Dermis microvascular lymphatic vessel endothelial cell (primary cell): ENCODE data around the gene KCNK1. TPM values are rescaled to one million over a fixed set of nuclear protein-coding genes. Genes with fewer than 3 reads are reported as not detected.

Source experiments
- DNase-seq, 2 donors: peaks; one replicate each; pipeline versions ENCODE4 v3.0.0 to v3.0.0-alpha.2; 2010; ENCODE audit warnings: low read depth in 2 of 2
- total RNA-seq: library from RNA; depleted of rRNA; stranded (reverse); fragments of >200 nt; gene quantifications from 2 replicates; pipeline ENCODE4 v1.2.1, GENCODE V29; 2014

KCNK1 gene
- total RNA-seq, 1 donor from 2014 or later = under 0.01 TPM

DNA sequence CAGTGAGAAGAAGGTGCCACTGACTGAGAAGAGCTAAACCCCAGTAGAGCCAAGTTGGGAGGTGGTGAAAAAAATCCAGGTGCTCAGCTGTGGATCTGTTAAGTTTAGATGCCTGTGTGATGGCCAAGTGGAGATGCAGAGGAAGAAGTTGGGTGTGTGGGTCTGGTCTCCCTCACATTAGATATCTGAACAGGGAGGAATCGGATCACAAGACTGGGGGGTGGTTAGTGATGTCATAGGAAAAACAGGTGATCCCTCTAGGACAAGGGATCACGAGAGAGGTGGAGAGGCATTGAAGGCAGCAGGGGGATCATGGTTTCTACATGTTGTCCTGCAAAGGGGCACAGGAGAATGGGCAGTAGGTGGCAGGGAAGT is 22.6 kb downstream of the KCNK1 start:
- DNase-seq = no peak

- DNase-seq = no peak
Observed at GRCh38 chr1:233638513-233638912, 24.6 kb downstream of the KCNK1 start.

- no peak for DNase-seq
Observed at GRCh38 chr1:233639611-233640010, 25.7 kb downstream of the KCNK1 start.

DNA sequence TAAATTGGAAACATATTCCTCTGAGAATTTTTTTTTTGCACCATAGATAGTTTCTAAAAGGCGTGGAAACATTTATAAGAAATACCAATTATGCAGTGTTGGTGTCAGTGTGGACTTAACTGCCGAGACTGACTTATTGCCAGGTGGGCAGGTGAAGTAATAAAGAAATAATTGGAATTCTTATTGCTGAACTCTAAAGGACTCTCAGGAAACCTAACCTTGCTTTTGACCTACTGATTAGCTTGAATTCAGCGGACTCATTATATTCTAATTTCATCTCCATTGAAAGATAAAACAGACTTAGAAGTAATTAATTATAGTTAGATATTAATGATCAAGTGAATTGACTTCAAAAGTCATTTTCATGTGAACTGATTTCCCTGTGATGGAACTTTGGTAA is 26.3 kb downstream of the KCNK1 start:
- no peak for DNase-seq

- DNase-seq = no peak
Observed at GRCh38 chr1:233641029-233641428, 27.1 kb downstream of the KCNK1 start.

DNA sequence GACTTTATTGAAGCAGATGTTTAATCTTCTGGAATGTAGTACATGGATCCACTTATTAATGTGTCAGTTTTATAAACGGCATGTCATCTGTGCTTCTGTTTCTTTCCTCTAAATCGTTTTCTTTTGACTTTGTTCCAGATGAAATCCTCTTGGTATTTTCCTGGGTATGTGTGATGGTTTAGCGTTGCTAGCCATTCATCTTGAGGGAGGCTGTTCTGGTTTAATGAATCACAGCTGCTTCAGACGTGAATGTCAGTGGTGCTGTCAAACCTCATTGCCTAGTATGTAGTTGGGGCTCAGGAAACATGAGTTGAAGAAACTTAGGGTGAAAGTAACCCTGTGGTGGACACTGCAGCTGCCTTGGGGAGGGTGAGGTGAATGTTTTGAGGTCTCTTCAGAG is 33.2 kb downstream of the KCNK1 start:
- DNase-seq = no peak

GRCh38 chr1:233647636-233648035 is 33.7 kb downstream of the KCNK1 start:
- DNase-seq = no peak

DNA sequence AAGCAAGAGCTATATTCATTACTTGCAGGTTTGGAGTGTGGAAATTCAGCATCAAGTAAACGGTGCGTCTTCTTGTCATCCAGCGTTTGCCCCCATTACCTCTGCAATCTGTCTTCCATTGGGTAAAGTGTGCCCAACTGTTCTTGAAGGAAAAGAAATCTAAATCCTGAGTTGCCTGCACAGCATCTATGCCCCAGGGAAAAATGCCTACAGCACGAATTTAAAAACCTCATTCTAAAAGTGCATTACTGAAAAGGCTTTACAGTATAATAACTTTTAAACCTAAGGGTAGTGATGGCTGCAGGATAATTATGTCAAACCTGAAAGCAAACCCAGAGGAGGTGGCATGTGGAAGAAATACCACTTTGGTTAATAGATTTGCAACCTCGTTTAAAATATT is 37.2 kb downstream of the KCNK1 start:
- DNase-seq = no peak

DNA sequence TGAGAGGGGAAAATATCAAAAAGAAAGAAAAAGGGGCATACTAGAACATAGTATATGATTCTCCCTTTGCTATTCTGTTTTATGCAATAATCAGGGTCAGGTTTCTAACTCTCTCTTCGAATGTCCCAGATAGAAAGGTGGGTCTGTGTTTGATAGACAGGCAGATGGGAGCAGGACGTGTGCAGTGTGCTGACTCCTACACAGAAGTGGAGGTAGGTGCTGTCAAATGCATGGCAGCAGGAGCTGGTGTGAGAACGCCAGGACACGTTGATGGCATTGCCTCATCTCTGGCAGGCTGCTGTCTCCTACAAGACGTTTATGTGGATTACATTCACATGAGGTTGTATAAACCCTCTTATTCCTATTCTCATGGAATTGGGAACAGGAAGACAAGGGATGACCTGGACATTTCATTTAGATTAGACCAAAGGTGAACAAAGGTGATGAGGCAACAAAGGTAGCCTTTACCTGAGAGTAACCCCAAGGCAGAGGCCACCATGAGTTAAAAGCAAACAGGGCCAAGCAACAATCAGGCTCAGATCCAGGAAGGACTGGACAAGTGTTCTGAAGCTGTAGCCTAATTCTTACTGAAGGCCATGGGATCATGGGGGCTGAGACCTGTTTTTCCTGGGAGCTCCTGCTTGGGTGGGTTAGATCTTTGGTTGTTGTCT is 37.8 kb downstream of the KCNK1 start:
- DNase-seq = no peak

DNA sequence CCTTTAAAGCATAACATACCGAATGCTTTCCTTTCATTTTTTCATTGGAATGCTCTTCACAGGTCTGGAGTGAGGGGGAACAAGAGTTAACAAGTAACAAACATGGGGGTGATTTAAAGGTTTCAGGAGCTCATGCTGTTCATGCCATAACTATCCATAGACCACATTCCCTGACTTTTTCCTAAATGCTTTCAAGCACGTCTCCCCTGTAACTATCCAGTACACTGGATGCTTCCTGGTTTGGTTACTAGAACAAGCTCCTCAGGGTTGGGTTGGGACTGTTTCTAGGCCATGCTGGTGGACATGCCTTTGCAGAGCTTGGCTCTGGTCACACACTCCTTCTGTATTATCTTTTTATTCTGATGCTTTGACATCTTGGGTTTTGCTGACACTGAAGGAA is 38.6 kb downstream of the KCNK1 start:
- DNase-seq = no peak

GRCh38 chr1:233654658-233655280 is 40.9 kb downstream of the KCNK1 start:
- no peak for DNase-seq

- DNase-seq = no peak
Observed at GRCh38 chr1:233655301-233655740, 41.4 kb downstream of the KCNK1 start.

DNA sequence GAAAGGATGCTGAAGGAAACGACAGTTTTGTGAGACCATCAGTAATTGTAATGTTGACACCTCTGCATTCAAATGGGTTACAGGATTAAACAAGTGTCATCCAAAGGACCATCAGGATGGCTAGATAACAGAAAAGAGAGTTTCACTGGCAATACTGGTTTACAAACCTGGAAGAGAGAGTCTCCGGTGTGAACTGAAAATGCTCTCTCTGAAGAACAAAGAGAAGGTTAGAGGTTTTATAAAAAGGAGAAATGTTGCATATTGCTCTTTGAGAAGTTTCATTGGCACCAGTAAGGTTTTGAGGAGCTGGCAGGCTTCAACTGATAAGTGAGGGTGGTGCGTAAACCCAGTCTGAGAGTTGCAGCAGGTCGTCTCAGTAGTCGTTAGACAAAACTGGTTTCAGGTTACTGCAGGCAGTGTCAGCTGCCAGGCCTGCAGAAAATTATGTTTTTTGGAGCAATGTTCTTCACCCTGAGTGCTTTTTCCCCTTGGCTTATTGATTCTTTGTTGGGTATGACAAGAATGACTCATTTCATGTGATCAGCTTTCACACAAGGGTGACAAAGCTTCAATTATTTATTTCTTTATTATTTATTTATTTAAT is 42.2 kb downstream of the KCNK1 start:
- no peak for DNase-seq

DNA sequence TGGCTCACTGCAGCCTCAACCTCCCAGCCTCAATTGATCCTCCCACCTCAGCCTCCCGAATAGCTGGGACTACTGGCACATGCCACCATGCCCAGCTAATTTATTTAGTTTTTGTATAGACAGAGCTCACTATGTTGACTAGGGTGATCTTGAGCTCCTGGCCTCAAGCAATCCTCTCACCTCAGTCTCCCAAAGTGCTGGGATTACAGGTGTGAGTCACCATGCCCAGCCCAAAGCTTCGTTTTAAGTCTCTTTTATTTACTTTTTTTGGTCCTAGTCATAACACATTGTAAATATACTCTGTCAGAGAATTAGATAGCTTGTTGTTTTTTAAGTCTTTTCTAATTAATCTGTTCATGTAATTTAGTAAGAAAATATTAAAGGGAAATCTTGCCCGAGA is 42.8 kb downstream of the KCNK1 start:
- DNase-seq = no peak

DNA sequence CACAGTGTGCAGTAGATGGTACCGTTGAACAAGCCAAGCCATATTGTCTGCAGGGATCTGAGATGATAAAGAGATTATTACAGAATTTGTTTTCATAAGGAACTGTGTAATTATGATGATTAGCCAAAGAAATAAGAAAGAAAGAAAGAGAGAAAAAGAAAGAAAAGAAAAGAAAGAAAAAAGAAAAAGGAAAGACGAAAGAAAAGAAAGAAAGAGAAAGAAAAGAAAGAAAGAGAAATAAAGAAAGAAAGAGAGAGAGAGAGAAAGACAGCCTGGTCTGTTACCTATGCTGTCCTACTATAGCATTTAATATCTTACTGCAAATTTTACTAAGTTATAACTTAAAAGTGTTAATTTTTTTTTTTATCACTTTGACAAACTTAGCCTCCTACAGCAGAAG is 43.6 kb downstream of the KCNK1 start:
- no peak for DNase-seq

DNA sequence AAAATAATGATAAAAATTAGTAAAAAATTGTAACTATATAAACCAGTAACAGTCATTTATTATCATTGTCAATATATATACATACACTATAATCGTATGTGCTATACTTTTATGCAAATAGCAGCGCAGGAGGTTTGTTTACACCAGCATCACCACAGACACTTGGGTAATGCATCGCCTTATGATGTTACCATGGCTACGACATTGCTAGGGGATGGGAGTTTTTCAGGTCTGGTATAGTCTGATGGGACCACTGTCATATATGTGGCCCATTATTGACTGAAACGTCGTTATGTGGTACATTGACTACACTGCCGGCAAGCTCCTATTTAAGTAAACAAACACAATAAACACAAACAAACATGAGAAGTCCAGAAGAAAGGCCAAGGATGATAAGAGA is 45.6 kb downstream of the KCNK1 start:
- DNase-seq = no peak

DNA sequence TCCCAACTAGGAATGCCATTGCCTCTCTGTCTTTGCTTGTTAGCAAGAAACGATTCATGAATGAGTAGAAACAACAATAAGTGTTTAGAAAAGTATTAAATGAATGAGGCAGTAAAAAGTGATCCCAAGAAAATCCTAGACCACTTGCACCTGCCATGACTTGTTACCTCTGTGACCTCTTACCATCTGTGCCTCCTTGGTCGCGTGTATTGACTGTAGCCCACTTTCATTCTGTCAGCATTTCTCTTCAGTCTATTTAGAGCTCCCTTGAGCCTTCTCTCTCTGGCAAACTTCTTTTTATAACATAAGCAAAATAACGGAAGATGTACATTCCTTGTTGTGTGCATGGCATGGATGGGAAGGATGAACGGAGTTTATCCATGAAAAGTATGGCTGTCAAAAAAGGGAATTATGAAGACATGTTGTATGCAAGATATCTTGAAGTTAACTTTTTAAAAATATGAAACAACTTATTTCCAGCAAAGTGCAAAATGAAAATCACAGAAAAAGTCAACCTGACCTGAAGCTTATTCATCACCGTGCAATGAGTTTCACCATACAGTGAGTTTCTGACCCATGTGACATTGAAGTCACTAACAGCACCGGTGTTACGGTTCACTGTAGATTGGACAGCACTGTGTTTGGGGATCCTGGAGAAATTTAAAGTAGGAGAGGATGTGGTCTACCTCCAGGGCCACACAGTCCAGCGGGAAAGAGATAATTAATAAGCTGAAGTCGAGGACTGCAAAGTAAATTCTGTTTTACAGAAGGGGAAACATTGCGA is 47.7 kb downstream of the KCNK1 start:
- no peak for DNase-seq

GRCh38 chr1:233662575-233663304 is 48.8 kb downstream of the KCNK1 start:
- no peak for DNase-seq

DNA sequence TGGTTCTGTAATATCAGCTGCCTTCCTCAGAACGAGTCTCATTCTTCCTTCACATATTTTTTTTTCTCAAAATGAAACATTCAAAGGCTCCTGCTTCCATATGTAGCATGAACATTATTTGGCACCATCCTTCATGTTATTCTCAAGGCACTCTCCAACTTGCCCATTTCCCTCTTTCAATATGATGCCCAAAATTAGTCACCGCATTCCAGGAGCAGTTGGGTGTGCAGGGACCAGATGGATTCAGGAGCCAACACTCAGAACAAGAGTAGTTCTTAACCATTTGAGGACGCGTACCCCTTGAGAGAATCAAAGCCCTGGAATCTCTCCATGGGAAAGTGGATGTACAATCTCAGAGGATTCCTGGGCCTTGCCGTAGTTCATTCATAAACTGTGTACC is 50.3 kb downstream of the KCNK1 start:
- no peak for DNase-seq

DNA sequence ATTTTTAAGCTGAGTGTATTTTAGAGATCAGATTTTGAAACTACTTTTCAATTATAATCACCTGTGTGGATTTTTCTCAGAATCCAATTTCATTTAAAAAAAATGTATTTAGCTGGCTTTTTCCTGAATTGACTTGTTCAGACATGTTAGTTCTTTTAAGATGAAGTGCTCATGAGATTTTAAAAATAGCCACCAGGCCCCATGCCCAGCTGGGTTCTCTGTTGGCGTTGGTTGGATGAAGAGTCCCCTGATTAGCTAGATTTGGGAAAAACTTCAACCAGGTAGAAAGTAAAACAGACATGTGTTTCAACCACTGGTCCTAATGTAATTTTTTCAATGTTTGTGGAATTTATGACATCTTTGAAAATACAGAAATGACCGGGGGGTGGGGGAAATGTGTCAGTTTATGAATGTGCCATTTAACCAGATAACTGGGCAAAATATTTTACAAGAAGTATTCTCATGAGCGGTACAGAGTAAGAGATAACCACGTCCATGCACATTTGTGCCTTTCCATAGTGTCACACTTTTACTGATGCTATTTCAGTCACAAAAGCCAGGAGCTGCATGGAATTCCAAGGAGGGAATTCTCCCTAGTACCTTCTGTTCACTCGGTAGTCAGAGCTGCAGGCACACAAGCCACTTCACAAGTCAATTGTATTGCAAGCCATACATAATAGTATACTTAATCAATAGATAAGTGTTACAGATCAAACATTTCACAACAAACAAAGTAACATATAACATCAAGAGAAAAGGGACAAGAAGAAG is 51.1 kb downstream of the KCNK1 start:
- no peak for DNase-seq
